ENCODE results near the gene PLA2G2D. TPM values are rescaled to one million over a fixed set of nuclear protein-coding genes. Genes with fewer than 3 reads are reported as not detected.

PLA2G2D gene
- total RNA-seq, 4 donors from 2014 or later: not detected

DNA sequence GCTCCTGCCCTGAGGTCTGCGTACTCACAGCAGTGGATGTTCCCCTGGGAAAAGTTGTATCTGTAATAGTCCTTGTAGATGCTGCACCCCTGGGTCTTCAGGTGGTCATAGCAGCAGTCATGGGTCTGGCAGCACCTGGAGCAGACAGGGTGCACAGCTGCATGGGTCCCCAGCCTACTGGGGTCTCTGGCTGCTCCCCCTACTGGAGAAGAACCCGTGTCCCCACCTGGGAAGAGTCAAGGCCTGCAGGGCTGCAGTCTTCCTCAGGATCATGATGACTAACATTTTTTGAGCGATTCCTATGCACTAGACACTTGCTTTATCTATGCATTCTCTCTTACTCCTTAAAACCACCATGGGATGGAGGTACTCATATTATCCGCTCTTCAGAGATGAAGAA is 3.9 kb downstream of the PLA2G2D start:
- 80% methylated on average over 2 of the region's 4 CpGs for WGBS
- Histone ChIP-seq H3K4me3 (no peak overlapping the region), H3K4me1 (no peaks in the 10 kb centered on the region), H3K36me3 (no peaks in the 10 kb centered on the region), H3K27ac (replicated peaks in 1 of 4) (no peak overlapping the region), H3K27me3 (peaks cover 0 to 32% (median 0%) of the 10 kb centered on the region in 4 donors), H3K9me3 (no peaks in the 10 kb centered on the region)
- TF ChIP-seq EP300 (IDR thresholded peaks at IDR 0.05) (no peak), POLR2A (IDR thresholded peaks at IDR 0.05; ENCODE audit: low read depth) (no peak), POLR2AphosphoS5 (IDR thresholded peaks at IDR 0.05) (no peak)
- TF ChIP-seq, protein P1, sequence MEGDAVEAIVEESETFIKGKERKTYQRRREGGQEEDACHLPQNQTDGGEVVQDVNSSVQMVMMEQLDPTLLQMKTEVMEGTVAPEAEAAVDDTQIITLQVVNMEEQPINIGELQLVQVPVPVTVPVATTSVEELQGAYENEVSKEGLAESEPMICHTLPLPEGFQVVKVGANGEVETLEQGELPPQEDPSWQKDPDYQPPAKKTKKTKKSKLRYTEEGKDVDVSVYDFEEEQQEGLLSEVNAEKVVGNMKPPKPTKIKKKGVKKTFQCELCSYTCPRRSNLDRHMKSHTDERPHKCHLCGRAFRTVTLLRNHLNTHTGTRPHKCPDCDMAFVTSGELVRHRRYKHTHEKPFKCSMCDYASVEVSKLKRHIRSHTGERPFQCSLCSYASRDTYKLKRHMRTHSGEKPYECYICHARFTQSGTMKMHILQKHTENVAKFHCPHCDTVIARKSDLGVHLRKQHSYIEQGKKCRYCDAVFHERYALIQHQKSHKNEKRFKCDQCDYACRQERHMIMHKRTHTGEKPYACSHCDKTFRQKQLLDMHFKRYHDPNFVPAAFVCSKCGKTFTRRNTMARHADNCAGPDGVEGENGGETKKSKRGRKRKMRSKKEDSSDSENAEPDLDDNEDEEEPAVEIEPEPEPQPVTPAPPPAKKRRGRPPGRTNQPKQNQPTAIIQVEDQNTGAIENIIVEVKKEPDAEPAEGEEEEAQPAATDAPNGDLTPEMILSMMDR (IDR thresholded peaks at IDR 0.05): no peak
- no peak for DNase-seq (ENCODE audit: extremely low spot score)
- intact Hi-C loops (cut with DNase I): no loop called here

DNA sequence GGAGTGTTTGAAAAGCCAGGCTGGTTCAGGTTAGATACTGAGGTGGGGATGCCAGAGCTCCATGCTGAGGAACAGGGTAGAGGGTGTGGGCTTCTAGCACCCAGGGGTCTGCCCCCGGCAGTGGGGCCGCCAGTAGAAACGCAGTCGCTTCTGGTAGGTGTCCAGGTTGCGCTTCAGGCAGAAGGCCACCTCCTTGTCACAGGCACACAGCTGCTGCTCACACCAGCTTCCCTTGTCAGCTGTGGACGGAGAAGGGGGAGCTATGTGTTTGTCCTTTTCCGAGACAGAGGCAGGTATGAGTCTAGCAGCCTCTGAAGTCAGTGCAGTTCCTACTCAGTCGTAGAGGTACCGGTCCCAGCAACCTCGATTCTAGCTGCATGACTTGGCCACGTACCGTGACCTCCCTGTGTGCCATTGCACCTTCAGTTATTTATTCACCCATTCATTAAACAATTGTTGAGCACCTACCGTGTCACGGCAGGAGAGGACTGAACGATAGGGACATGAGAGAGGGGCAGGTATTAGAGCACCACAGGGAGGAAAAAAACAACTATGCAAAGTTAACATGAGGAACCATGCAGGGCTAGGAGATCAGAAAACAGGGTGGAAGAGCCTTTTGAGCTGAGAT is 5.2 kb downstream of the PLA2G2D start:
- TF ChIP-seq EP300 (IDR thresholded peaks at IDR 0.05) (no peak), POLR2A (IDR thresholded peaks at IDR 0.05; ENCODE audit: low read depth) (no peak), POLR2AphosphoS5 (IDR thresholded peaks at IDR 0.05) (no peak)
- TF ChIP-seq, protein P1 (IDR thresholded peaks at IDR 0.05): no peak
- no peaks in the 10 kb centered on the region for H3K9me3 ChIP-seq
- H3K27ac ChIP-seq (replicated peaks in 1 of 4): no peak overlapping the region
- H3K4me1 ChIP-seq: peaks cover 0 to under 1% (median 0%) of the 10 kb centered on the region in 4 donors
- intact Hi-C loops (cut with DNase I): no loop called here
- WGBS: 69% methylated on average over 8 of the region's 15 CpGs
- peaks cover 0 to 34% (median 0%) of the 10 kb centered on the region in 4 donors for H3K27me3 ChIP-seq
- DNase-seq (ENCODE audit: extremely low spot score): no peak
- no peaks in the 10 kb centered on the region for H3K36me3 ChIP-seq
- no peak overlapping the region for H3K4me3 ChIP-seq

DNA sequence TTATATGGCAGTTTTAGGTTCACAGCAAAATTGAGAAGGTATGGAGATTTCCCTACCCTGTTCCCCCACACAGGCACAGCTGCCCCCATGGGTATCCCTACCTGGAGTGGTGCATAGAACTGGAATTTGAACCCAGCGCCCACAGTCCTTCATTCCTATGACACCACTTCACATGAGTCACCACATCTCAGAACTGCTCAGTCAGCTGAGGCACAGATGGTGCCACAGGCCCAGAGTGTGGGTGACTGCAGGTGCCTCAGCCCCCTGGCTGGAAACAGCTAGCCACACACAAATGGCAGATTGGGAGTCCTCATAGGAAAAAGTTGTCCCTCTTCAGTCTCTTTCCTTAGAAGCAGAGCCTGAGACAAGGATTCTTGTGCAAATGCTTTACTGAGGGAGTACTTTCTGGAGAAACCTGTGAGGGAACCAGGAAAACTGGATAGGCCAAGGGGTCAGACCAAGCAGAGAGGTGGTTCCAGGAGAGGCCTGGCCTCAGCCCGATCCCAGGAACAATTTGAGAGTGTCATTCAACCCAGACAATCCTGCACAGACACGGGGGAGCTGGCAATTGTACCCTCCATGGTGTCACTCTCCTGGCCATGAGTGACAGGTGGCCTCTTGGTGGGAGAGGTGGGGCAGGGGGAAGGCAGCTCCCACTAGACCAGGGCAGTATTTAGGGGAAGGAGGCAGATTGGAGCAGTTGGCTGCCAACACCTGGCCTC is 6.9 kb downstream of the PLA2G2D start:
- H3K36me3 ChIP-seq: no peaks in the 10 kb centered on the region
- TF ChIP-seq, protein P1 (IDR thresholded peaks at IDR 0.05): no peak
- TF ChIP-seq EP300 (IDR thresholded peaks at IDR 0.05): no peak
- TF ChIP-seq POLR2AphosphoS5 (IDR thresholded peaks at IDR 0.05): no peak
- TF ChIP-seq POLR2A (IDR thresholded peaks at IDR 0.05; ENCODE audit: low read depth): no peak
- no peak overlapping the region for H3K4me3 ChIP-seq
- intact Hi-C loops (cut with DNase I): no loop called here
- peaks cover 0 to 5% (median 0%) of the 10 kb centered on the region in 4 donors for H3K4me1 ChIP-seq
- DNase-seq (ENCODE audit: extremely low spot score): no peak
- no peak overlapping the region for H3K27ac ChIP-seq (replicated peaks in 1 of 4)
- H3K27me3 ChIP-seq: peaks cover 0 to 32% (median 0%) of the 10 kb centered on the region in 4 donors
- H3K9me3 ChIP-seq: no peaks in the 10 kb centered on the region
- 73% methylated on average over 3 of the region's 3 CpGs for WGBS

DNA sequence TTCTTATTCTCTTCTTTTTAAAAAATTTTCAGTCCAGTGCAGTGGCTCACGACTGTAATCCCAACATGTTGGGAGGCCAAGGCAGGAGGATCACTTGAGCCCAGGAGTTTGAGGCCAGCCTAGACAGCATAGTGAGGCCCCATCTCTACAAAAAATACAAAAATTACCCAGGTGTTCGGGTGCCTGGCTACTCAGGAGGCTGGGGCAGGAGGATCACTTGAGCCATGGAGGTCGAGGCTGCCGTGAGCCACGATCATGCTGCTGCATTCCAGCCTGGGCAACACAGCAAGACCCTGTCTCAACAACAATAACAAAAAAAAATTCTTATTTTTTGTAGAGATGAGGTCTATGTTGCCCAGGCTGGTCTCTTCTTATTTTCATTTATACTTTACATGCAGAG is 7.9 kb downstream of the PLA2G2D start:
- 96% methylated on average over 5 of the region's 5 CpGs for WGBS
- TF ChIP-seq, protein P1 (IDR thresholded peaks at IDR 0.05): no peak
- no peak for TF ChIP-seq EP300 (IDR thresholded peaks at IDR 0.05)
- no peak for TF ChIP-seq POLR2A (IDR thresholded peaks at IDR 0.05; ENCODE audit: low read depth)
- TF ChIP-seq POLR2AphosphoS5 (IDR thresholded peaks at IDR 0.05): no peak
- Histone ChIP-seq H3K4me3 (no peak overlapping the region), H3K36me3 (no peaks in the 10 kb centered on the region), H3K27me3 (peaks cover 0 to 32% (median 0%) of the 10 kb centered on the region in 4 donors), H3K9me3 (no peaks in the 10 kb centered on the region), H3K4me1 (peaks cover 0 to 5% (median 0%) of the 10 kb centered on the region in 4 donors), H3K27ac (replicated peaks in 1 of 4) (no peak overlapping the region)
- no peak for DNase-seq (ENCODE audit: extremely low spot score)
- intact Hi-C loops (cut with DNase I): no loop called here

Data from esophagus muscularis mucosa (tissue), 4 donors.